ENCODE results near the gene MPPE1.
"Not testable (repeated sequence)": the region's sequence is repeated elsewhere in the genome, so short reads cannot be mapped to it uniquely, and the experiment has no call there.

Gene MPPE1

DNA sequence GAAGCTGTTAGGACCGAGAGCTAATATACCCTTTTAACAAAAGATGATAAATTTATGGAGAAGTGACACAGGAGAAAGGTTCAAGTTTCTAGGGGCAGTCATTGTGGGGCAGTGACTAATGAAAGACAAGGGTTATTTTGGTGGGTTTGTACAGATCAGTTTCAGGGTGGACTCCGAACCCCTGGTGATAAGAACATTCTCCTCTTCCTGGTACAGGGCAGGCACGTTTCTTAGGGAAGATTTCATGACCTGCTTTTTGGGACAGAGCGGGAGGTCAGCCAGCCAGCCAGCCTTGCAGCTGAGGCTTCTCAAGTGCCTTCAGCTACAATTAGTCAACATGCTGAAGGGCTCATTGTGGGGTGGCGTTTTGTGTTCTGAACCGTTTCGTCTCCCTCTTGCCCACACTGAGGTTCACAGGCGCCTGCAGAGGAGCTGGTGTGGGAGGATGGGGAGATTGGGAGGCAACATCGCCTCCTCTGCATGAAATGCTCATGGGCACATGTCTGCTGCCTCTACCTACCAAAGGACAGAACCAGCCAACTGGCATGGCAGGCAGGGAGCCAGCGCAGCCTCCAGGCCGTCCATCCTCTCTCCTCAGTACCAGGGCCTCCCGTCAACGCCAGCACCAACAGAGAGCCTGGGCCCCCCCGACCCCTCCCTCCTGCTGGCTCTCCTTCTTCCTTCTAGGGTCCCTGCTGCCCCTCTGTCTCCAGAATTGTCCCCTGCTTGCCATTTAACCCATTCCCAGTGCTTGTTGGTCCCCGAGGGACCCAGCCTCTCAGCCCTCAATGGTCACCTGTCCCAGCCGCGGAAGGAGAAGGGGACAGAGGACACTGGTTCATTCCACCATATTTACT, 47.3 kb downstream of the MPPE1 start:
- H3K27ac ChIP-seq = no peak overlapping the region
- TF ChIP-seq ZFX (IDR thresholded peaks at IDR 0.05; ENCODE audit: borderline replicate concordance) = no peak
- TF ChIP-seq, protein P1, sequence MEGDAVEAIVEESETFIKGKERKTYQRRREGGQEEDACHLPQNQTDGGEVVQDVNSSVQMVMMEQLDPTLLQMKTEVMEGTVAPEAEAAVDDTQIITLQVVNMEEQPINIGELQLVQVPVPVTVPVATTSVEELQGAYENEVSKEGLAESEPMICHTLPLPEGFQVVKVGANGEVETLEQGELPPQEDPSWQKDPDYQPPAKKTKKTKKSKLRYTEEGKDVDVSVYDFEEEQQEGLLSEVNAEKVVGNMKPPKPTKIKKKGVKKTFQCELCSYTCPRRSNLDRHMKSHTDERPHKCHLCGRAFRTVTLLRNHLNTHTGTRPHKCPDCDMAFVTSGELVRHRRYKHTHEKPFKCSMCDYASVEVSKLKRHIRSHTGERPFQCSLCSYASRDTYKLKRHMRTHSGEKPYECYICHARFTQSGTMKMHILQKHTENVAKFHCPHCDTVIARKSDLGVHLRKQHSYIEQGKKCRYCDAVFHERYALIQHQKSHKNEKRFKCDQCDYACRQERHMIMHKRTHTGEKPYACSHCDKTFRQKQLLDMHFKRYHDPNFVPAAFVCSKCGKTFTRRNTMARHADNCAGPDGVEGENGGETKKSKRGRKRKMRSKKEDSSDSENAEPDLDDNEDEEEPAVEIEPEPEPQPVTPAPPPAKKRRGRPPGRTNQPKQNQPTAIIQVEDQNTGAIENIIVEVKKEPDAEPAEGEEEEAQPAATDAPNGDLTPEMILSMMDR (IDR thresholded peaks at IDR 0.05) = no peak

DNA sequence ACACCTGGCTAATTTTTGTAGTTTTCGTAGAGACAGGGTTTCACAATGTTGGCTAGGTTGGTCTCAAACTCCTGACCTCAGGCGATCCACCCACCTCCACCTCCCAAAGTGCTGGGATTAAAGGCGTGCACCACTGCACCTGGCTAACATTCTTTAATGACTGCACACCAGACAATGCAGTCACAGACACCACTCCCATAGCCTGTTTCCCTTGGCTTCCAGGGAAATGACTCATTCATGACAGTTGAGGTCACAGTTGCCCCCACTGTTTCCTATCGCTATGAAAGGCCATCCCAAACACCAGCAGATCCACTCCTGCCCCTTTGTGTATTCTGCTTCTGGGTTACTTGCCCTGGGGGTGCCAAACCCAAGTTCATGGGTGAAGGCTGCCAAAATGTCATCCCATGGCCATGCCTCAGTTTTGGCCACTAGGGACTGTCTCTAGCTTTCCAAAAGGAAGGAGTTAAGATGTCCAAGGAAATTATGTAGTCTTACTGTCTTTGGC, 48.2 kb downstream of the MPPE1 start:
- H3K27ac ChIP-seq = no peak overlapping the region
- TF ChIP-seq ZFX (IDR thresholded peaks at IDR 0.05; ENCODE audit: borderline replicate concordance) = no peak
- TF ChIP-seq, protein P1 (IDR thresholded peaks at IDR 0.05) = no peak

DNA sequence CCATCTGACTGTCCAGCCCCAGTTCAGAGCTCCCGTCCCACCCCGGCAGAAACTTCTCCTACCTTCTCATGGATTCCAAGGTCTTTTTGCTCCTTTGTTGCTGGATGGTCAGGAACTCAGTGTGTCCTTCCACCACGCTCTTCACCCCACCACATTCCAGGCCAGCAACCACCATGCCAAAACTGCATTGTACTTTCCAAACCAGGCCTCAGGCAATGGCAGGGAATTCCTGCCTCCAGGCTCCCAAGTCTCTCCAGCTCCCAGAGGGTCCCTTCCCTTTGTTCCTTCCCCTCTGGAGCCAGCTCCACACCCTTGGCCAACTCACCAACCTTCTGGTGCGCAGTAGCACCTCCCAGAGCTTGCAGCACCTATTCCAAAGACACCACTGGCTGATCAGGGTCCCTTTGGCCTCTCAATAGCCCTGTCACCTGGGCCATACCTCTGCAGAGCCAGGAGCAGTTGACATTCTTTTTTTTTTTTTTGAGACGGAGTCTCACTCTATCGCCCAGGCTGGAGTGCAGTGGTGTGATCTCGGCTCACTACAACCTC, 48.8 kb downstream of the MPPE1 start:
- no peak overlapping the region for H3K27ac ChIP-seq

DNA sequence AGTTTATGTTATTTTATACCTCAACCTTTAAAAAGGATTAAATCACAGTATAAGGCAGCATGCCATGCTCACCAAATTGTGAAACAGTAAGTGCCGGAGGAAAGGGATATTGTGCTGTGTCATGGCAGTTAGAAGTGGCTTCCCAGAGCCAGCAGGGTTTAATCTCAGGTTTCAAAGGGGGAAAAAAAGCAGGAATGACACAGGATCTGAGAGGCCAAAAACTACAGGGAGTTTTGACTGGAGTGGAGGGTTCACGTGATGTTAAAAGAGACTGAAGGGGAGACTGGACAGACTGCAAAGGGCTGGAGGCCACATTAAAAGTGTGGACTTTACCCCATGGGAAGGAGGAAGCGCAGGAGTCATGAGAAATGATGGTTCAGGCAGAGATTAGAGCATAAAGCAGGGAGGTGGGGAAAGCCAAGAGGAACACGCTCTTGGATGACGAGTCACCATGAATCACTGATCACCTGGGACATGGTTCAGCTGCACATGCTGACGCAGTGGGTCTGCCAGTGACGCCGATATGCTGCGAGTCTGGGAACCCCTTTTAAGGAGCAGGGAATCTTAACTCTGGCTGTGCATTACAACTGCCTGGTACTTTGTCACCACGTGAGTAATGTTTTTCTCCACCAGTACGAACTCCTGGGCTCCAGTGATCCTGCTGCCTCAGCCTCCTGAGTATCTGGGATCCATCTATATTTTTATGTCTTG, 50.8 kb downstream of the MPPE1 start:
- TF ChIP-seq, protein P1 (IDR thresholded peaks at IDR 0.05) = no peak
- TF ChIP-seq ZFX (IDR thresholded peaks at IDR 0.05; ENCODE audit: borderline replicate concordance) = no peak
- H3K27ac ChIP-seq = no peak overlapping the region

More for the DNA sequence above, 48.8 kb downstream of the MPPE1 start:
- TF ChIP-seq, protein P1 (IDR thresholded peaks at IDR 0.05) = no peak
- TF ChIP-seq ZFX (IDR thresholded peaks at IDR 0.05; ENCODE audit: borderline replicate concordance) = no peak

DNA sequence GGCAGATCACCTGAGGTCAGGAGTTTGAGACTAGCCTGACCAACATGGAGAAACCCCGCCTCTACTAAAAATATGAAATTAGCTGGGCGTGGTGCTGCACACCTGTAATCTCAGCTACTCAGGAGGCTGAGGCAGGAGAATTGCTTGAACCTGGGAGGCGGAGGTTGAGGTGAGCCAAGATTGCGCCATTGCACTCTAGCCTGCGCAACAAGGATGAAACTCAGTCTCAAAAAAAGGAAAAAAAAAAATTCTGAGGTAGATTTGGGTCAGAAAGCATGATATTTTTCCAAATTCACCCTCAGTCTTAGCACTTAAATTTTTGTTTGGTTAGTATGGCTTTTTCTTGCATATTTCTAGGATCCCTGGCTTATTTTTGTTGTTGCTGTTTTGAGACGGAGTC, 53.6 kb downstream of the MPPE1 start:
- not testable (repeated sequence) for H3K27ac ChIP-seq

DNA sequence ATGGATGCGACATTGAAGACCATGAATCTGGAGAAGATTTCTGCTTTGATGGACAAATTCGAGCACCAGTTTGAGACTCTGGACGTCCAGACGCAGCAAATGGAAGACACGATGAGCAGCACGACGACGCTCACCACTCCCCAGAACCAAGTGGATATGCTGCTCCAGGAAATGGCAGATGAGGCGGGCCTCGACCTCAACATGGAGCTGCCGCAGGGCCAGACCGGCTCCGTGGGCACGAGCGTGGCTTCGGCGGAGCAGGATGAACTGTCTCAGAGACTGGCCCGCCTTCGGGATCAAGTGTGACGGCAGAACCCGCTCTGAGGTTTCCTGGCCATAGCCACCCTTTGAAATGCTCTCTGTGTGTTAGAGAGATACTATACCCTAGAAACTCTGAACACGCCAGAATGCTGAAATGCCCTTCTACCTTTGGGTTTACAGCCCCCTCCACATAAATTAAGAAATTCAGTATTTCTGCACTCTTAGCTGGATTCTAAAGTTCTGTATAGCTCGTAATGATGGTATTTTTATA, 56.2 kb downstream of the MPPE1 start:
- H3K27ac ChIP-seq = peak overlapping the region; percentile 61
- TF ChIP-seq, protein P1 (IDR thresholded peaks at IDR 0.05) = no peak
- no peak for TF ChIP-seq ZFX (IDR thresholded peaks at IDR 0.05; ENCODE audit: borderline replicate concordance)

DNA sequence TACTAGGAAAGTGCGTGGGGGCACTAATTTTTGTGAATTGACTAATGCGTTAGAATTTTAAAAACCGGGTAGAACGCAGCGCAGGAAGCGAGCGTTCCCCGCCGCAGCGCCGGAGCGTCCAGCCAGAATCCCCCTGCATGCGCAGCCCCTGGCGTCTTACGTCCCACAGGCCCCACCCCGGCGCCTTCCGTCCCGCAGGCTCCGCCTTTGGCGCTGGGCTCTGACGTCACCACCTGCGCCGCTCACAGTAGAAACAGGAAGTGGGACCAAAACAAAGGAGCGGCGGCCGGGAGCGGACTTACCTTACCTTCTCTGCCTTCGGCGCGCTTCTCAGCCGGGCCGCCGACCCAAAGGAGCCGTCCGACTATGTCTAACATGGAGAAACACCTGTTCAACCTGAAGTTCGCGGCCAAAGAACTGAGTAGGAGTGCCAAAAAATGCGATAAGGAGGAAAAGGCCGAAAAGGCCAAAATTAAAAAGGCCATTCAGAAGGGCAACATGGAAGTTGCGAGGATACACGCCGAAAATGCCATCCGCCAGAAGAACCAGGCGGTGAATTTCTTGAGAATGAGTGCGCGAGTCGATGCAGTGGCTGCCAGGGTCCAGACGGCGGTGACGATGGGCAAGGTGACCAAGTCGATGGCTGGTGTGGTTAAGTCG, 56.8 kb downstream of the MPPE1 start, which contains the start of gene CHMP1B:
TSS of gene CHMP1B (plus strand) at position 268 of the 660 bp plus-strand sequence. CDS start at position 367, 99 bp downstream.
- TF ChIP-seq ZFX (IDR thresholded peaks at IDR 0.05; ENCODE audit: borderline replicate concordance) = no peak
- TF ChIP-seq, protein P1 (IDR thresholded peaks at IDR 0.05) = no peak
- peak within 1 kb of the TSS; percentile 61 for H3K27ac ChIP-seq
